Stimulated activated CD8-positive, alpha-beta memory T cell treated with anti-CD3 and anti-CD28 coated beads, Interleukin-7, amount 100 ng/mL, for 4 hours (primary cell): ENCODE results near the gene ZNF70.

Experiments used
- DNase-seq, 2 donors: peaks; one replicate each; pipeline ENCODE4 v3.0.0-alpha.2; 2020; ENCODE audit warnings: low read depth in 2 of 2

Gene ZNF70

GRCh38 chr22:23779083-23779482 is 28.2 kb upstream of the ZNF70 start:
- no peak for DNase-seq

DNA sequence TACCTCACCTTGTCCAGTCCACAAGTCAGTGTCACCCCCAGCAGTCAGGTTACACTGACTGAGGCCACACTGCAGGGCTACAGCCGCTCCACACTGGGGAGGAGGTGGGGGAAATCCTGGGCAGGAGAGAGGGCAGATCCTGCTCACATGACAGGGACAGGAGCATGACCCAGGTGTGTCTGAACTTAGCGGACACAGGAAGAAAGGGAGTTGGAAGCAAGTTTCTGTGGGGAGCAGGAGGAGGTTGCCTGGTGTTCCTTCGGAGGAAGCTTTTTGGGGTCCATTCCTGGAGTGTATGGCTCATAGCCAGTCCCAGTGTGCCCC is 27.6 kb upstream of the ZNF70 start:
- no peak for DNase-seq

DNA sequence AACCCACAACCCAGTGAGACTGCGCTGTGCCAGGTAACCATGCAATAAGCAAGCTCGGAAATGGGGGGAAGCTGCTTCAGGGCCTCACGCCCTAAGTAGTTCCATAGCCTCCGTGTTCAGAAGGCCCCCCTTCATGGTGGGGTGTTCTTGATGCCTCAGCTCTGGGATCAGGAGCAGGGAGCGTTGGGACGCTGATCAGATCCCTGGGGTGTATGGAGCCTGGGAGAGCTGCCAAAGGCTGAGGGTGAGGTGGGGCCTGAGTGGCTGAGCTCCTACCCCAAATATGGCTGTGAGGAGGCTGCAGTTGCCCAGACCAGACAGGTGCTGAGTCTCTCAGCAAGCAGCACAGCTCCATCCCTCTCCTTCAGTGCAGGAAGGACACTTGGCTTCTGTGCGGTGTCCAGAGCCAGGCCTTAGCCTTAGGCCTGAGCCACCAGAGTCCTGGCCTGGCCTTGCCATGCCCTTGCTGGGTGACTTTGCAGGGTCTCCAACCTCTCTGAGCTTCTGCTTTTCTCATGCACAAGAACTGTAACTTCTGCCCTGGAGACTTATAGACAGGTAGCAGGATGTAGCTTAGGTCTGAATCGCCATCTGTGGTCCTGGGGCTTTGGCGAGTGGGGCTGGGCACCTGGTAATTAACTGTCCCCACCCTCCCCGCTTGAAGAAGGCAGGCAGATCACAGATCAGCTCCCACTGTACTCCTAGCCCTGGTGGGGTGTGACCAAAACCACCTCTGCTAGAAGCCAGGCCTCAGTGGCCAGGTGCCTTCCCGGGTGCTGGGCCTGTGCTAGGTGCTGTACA is 27.1 kb upstream of the ZNF70 start:
- no peak for DNase-seq

DNA sequence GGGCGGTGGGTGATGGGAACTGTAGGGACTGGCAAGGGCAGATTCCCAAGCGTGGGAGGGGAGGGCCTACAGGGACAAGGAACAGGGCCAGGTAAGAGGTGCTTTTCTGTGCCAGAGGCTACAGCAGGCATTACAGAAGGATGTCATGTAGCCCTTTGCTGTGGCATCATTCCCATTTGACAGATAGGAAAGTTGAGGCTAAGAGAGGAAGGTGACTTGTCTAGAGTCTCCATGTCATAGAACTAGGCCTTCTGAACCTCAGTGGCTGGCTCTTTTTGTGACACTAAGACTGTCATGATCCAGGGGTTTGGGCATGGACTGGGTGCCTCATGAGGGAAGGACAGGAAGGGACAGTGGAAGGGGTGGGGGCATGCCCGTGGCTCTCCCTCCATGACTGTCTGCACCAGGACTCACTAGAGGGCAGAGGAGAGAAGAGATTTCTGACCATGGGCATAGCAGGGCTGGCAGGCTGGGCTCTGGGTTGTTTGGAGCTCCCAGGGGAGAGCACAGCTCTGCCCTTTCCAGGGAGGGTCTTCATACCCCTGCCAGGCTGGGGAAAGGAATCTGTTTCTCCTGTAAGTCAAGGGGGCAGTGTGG is 25.0 kb upstream of the ZNF70 start:
- no peak for DNase-seq

DNA sequence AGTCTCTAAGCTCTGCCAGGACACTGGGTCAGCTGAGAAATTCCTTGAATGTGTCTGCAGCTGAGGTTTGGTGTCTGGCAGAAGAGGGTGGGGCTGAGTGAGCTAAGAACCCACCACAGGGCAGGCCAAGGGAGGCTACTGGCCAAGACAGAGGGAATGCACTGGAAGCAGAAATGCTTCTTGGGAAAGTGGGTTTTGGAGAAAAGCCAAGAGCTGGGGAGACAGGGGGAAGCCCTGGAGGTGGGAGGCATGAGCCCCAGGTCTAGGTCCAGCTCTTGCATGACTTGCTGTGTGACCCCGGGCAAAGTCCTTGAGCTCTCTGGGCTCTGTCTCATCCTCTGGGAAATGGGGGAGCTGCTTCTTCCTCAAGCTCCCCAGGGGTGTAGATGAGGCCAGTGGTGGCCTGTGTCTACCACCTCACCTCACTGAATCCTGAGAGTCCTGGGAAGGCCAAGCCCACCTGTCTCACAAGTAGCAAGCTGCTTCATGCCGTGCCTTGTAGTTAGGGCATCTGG is 24.1 kb upstream of the ZNF70 start:
- no peak for DNase-seq

DNA sequence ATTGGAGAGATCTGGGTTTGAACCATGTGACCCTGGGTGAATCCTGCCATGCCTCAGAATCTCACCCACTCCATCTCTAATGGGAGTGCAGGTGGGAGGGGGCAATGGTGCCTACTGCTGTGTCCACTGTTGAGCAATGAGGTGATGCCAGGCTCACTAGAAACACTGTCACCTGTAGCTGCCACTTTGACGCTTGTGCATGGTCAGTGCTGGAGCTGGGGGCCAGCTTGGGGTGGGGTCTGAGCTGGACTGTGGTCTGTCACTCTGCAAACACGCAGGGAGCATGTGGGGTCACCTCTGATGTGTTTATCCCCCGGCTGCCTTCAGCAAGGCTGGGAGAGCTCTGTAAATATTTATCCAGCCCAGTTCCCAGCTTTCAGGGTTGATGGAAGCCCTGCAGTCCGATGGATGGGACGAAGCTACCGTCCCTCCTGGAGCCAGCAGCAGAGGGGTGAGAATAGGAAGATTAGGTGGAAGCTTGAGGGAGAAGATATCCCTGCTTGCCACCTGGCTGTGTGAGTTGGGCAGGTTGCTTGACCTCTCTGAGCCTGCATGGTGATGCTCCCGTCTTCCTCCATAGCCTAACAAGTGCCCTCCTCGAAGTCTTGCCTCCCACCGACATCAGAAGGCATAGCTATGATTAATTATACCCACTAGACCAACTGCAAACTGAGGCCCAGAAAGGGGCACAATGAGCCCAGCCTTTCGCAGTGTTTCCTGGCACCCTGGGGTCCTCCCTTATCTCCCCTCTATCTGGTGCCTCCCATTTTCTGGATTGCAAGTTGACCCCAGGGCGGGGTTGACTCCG is 23.4 kb upstream of the ZNF70 start:
- DNase-seq: no peak

- no peak for DNase-seq
Observed at GRCh38 chr22:23773483-23774113, 22.7 kb upstream of the ZNF70 start.

DNA sequence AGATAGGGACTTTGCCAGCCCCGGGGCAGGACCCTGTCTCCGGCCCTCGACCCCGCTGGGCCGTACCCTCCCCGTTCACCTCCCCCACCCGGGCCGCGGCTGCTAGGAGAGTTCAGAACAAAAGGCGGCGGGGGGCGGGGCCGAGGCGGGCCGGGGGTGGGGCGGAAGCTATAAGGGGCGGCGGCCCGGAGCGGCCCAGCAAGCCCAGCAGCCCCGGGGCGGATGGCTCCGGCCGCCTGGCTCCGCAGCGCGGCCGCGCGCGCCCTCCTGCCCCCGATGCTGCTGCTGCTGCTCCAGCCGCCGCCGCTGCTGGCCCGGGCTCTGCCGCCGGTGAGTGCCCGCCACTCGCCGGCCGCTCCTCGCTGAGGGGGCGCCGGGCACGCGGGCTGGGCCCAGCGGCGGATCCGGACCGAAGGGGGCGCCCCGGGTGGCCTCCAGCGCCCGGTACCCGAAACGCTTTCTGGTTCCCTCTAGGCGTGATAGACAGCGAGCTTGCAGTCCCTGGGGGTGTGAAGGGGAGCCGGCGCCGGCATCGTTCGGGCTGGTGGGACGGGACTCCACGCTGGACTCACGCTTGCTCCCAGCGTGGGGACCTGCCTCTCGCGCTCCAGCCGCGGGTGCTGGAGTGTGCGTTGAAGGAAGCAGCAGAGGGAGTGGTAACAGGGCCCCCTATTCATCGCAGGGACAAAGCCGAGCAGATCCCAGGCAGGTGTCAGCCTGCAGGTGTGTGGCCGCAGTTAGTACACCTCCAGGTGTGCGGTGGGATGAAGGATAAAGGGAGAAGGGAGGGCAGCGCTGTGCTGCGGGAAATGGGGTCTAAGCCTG is 21.9 kb upstream of the ZNF70 start, which contains the start of gene MMP11:
Gene MMP11 (plus strand): TSS at position 201 of the 825 bp plus-strand sequence. CDS start 22 bp downstream, at position 223.
- peak in 1 of 2 donors; percentile 49 for DNase-seq

DNA sequence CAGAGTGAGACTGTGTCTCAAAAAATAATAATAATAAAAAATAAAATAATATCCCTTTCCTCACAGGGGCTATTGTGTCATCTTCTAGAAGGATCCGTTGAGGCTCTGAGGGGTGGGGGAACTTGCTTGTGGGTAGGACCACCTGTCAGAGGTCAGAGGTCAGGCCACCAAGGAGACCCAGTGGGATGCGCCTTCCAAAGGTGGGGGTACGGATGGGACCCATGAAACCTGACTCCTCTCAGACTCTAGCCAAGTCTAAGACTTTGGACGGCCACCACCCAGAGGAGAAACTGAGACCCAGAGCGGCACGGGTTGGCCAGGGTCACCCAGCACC is 21.4 kb upstream of the ZNF70 start:
- no peak for DNase-seq

DNA sequence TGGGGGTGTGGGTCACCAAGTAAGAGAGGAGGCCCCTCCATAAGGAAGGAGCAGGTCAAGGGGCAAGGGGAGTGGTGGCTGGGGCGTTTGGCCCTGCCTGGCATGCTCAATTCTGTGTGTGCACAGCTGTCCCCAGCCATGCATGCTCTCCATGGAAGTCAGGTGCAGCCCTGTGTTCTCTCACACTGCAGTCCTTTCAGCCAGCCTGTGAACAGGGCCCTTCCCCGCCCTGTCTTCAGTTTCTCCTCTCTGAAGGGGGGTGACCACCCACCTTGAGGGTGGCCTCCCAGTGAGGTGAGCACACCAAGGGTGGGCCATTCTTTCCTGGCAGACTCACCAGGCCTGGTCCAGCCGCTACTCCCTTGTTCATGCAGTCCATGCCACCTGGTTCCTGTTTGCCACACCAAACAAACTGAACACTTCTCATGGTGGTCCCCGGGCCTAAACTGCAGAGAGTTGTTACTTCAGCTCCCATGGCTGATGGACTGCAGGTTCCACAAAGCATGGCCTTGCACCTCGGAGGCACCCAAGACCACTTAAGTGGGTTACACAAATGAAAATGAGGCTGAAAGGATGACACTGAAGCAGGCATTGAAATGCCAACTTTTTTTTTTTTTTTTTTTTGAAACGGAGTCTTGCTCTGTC is 18.5 kb upstream of the ZNF70 start:
- DNase-seq: no peak

DNA sequence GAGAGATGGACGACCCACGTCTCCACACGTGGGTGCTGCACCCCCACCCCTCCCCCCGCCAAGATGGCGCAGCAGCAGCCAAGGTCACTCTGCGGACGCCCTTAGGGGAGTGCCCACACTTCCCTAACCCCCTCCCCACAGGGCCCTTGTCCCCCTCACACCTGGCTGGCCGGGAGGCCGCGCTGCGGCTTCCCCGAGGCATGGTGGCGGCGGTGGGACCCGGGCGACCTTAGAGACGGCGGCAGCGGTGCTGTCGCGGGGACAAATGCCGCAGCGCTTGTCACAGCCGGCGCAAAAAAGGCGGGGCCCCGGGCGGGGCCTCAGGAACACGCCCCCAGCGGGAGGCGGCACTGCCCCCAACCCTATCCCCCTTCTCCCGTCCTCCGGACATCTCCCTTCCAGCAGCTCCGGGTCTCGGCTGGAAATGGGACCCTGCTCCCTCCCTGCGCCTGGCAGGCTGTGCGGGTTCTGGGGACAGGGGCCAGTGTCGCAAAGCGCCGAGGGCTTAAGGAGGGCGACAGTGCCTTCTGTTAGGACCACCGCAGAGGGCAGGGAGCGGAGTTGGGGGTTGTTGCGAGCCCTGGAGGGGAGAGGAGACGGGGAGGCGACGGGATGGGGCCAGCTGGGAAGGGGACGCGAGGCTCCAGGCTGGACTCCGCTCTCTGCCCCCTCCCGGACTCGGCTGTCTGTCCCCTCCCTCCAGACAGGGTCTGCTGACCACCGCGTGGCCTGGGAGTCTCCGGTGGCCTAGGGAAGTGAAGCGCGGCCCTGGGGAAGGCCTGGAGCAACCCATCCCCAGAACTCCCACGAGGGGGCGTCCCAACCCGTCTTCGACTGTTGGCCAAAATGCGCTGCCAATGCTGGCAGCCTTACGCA is 17.0 kb upstream of the ZNF70 start, which contains the start of gene CHCHD10:
Gene CHCHD10 (minus strand): TSS at position 300 of the 876 bp plus-strand sequence. CDS start 98 bp downstream, at position 202.
- peak; percentile 38 to 68 for DNase-seq

DNA sequence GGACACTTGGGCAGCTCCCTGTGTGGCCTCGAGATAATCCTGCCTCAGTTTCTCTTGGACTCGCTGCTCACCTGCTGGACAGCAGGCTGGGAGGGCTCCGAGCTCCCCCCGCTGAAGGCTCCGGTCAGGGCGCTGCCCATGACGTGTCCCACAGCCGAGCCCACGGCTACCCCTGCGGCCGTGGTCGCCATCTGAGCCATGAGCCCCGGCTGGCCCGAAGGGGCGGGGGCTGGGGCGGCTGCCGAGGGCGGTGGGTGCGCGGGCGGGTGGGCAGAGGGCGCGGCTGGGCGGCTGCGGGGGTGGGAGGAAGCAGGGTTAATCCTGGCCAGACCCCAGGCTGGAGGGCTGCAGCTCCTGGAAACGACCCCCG is 16.4 kb upstream of the ZNF70 start:
- no peak for DNase-seq

GRCh38 chr22:23764899-23765881 is 14.3 kb upstream of the ZNF70 start:
- DNase-seq: no peak

DNA sequence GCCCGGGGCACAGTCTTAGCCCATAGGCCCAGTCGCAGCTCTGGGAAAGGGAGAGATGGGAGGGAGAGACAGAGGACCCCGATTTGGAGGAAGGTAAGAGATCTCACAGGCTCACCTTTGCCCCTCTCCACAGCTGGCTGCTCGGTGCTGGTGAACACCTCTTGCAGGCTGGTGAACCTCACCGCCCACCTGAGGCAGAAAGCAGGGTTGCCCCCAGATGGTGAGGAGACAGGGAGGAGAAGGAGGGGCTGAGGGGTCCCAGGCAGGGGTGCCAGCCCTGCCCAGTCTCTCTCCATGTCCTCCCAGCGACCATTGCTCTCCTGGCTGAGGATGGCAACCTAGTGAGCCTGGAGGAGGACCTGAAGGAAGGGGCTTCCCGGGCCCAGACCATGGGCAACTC is 13.0 kb upstream of the ZNF70 start:
- no peak for DNase-seq

- peak in 1 of 2 donors; percentile 52 for DNase-seq
Observed at GRCh38 chr22:23763579-23763945, 12.7 kb upstream of the ZNF70 start.

GRCh38 chr22:23762842-23763578 is 12.1 kb upstream of the ZNF70 start, which contains the start of gene C22orf15:
C22orf15 (plus strand) TSS chr22:23762990; CDS start chr22:23763307, 317 bp downstream.
- DNase-seq: no peak

- no peak for DNase-seq
Observed at GRCh38 chr22:23760056-23760455, 9.1 kb upstream of the ZNF70 start.

DNA sequence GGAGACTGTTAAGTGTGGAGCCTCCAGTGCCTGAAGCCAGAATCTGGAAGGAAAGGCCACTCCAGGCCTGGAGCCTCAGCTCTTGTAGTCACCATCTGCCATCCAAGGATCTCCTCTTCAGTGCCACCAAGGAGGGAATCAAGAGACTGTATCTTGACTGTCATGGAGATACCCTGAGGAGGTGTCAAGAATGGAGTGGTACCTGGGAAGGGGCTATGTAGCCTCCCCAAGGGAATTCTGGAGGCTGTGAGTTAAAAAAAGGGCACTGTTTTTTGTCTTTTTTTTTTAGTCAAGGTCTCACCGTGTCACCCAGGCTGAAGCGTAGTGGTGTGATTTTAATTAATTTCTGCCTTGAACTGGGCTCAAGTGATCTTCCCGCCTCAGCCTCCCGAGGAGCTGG is 8.7 kb upstream of the ZNF70 start:
- DNase-seq: no peak
